GM08714 (cell line): ENCODE measurements around the gene THYN1.

Experiments used
- H3K4me3 ChIP-seq: fragments of 200-500 bp; sonication (Bioruptor generic); 2 replicates; pipeline ENCODE4 v1.5.1; 2014; ENCODE audit warnings: mild to moderate bottlenecking, low read length, inconsistent platforms
- ZNF274 ChIP-seq: IDR thresholded peaks from 2 replicates; pipeline ENCODE4 v1.6.1; 2012; ENCODE audit warnings: mild to moderate bottlenecking, low read depth, low read length

THYN1 gene

GRCh38 chr11:134224710-134225664 is 28.2 kb downstream of the THYN1 start:
- H3K4me3 ChIP-seq, result peak overlapping the region; percentile 93
- no peak for TF ChIP-seq ZNF274

GRCh38 chr11:134223836-134224709 is 29.1 kb downstream of the THYN1 start, which contains the start of the genes NCAPD3 and VPS26B:
TSS of gene NCAPD3 (minus strand) at chr11:134223967. CDS start at chr11:134223926, 41 bp downstream.
TSS of gene VPS26B (plus strand) at chr11:134224671. CDS start at chr11:134225123, 452 bp downstream.
- TF ChIP-seq ZNF274, result no peak
- H3K4me3 ChIP-seq, result peak within 1 kb of the TSS; percentile 93

GRCh38 chr11:134223121-134223520 is 30.0 kb downstream of the THYN1 start:
- TF ChIP-seq ZNF274, result no peak
- peak overlapping the region; percentile 93 for H3K4me3 ChIP-seq

GRCh38 chr11:134216816-134217215 is 36.3 kb downstream of the THYN1 start:
- no peak for TF ChIP-seq ZNF274
- no peak overlapping the region for H3K4me3 ChIP-seq

GRCh38 chr11:134215836-134216235 is 37.3 kb downstream of the THYN1 start:
- TF ChIP-seq ZNF274, result no peak
- H3K4me3 ChIP-seq, result no peak overlapping the region

GRCh38 chr11:134207538-134208239 is 45.5 kb downstream of the THYN1 start:
- H3K4me3 ChIP-seq, result no peak overlapping the region
- TF ChIP-seq ZNF274, result no peak

GRCh38 chr11:134206185-134206584 is 47.0 kb downstream of the THYN1 start:
- TF ChIP-seq ZNF274, result no peak
- H3K4me3 ChIP-seq, result no peak overlapping the region

- H3K4me3 ChIP-seq, result no peak overlapping the region
- no peak for TF ChIP-seq ZNF274
Measured at GRCh38 chr11:134205729-134206128, 47.4 kb downstream of the THYN1 start.

GRCh38 chr11:134202661-134203060 is 50.5 kb downstream of the THYN1 start:
- no peak overlapping the region for H3K4me3 ChIP-seq
- TF ChIP-seq ZNF274, result no peak

GRCh38 chr11:134200688-134201087 is 52.5 kb downstream of the THYN1 start:
- no peak for TF ChIP-seq ZNF274

GRCh38 chr11:134199531-134199930 is 53.6 kb downstream of the THYN1 start:
- TF ChIP-seq ZNF274, result no peak
- H3K4me3 ChIP-seq, result no peak overlapping the region

More at GRCh38 chr11:134200688-134201087, 52.5 kb downstream of the THYN1 start:
- H3K4me3 ChIP-seq, result no peak overlapping the region
